GM23338 (cell line): Measurements from ENCODE around the gene IGF2R. TPM values are rescaled to one million over a fixed set of nuclear protein-coding genes. Genes with fewer than 3 reads are reported as not detected.

ENCODE experiments used
- ATAC-seq: fragments of 200-7000 bp; cut with Tn5 transposase; 3 replicates; pipeline ENCODE4 v1.9.1; 2020
- DNase-seq: peaks from one replicate; pipeline ENCODE4 v3.0.0-alpha.2; 2015; ENCODE audit warnings: low spot score
- H2AFZ ChIP-seq: fragments of 200-600 bp; sonication (generic); 2 replicates; pipeline ENCODE4 v1.8.0; 2016; ENCODE audit warnings: antibody characterized with exemption, mild to moderate bottlenecking, moderate library complexity
- H3F3A ChIP-seq: fragments of 200-600 bp; sonication (generic); replicated peaks from 2 replicates; pipeline ENCODE4 v1.8.0; 2017; ENCODE audit warnings: antibody characterized with exemption, mixed run types, low read depth
- H3K27ac ChIP-seq: fragments of 200-600 bp; sonication (generic); 2 replicates; pipeline ENCODE4 v1.6.1; 2016; ENCODE audit warnings: low read depth
- H3K27me3 ChIP-seq: fragments of 200-600 bp; sonication (generic); 2 replicates; pipeline ENCODE4 v1.8.0; 2016; ENCODE audit warnings: mild to moderate bottlenecking, mixed run types, moderate library complexity; ENCODE audit not compliant: insufficient read depth
- H3K36me3 ChIP-seq: fragments of 200-600 bp; sonication (generic); 2 replicates; pipeline ENCODE4 v1.8.0; 2016; ENCODE audit warnings: mild to moderate bottlenecking; ENCODE audit not compliant: insufficient read depth
- H3K4me1 ChIP-seq: fragments of 200-600 bp; sonication (generic); 2 replicates; pipeline ENCODE4 v1.8.0; 2016; ENCODE audit warnings: mild to moderate bottlenecking, moderate library complexity; ENCODE audit not compliant: insufficient read depth
- H3K4me2 ChIP-seq: fragments of 200-600 bp; sonication (generic); 2 replicates; pipeline ENCODE4 v1.7.1; 2017; ENCODE audit warnings: mixed run types
- H3K4me3 ChIP-seq: fragments of 200-600 bp; sonication (generic); 2 replicates; pipeline ENCODE4 v1.6.1; 2016; ENCODE audit warnings: mixed run types
- H3K79me2 ChIP-seq: fragments of 200-600 bp; sonication (generic); replicated peaks from 2 replicates; pipeline ENCODE4 v1.8.0; 2017; ENCODE audit warnings: mild to moderate bottlenecking; ENCODE audit not compliant: insufficient read depth
- H3K9me2 ChIP-seq: fragments of 200-600 bp; sonication (generic); 2 replicates; pipeline ENCODE4 v1.8.0; 2017; ENCODE audit not compliant: insufficient read depth
- H4K20me1 ChIP-seq: fragments of 200-600 bp; sonication (generic); replicated peaks from 2 replicates; pipeline ENCODE4 v1.8.0; 2017; ENCODE audit warnings: mild to moderate bottlenecking; ENCODE audit not compliant: insufficient read depth
- H3K27ac Mint-ChIP-seq: 2 replicates; pipeline ENCODE4 v1.8.0; 2020; ENCODE audit warnings: inconsistent platforms, mild to moderate bottlenecking, moderate library complexity, mixed read lengths
- H3K27me3 Mint-ChIP-seq: 3 replicates; pipeline ENCODE4 v1.8.0; 2022; ENCODE audit warnings: low read depth, mild to moderate bottlenecking, moderate library complexity, mixed read lengths, inconsistent platforms; ENCODE audit not compliant: insufficient read depth, poor library complexity
- H3K36me3 Mint-ChIP-seq: 3 replicates; pipeline ENCODE4 v1.8.0; 2021; ENCODE audit warnings: low read depth, mild to moderate bottlenecking, inconsistent platforms, moderate library complexity, mixed read lengths
- H3K4me1 Mint-ChIP-seq: 3 replicates; pipeline ENCODE4 v1.8.0; 2020; ENCODE audit warnings: mild to moderate bottlenecking, inconsistent platforms, mixed read lengths
- H3K4me3 Mint-ChIP-seq: 3 replicates; pipeline ENCODE4 v1.8.0; 2021; ENCODE audit warnings: moderate library complexity, mild to moderate bottlenecking, inconsistent platforms, mixed read lengths
- H3K9me3 Mint-ChIP-seq: 3 replicates; pipeline ENCODE4 v1.8.0; 2020; ENCODE audit warnings: moderate library complexity, mild to moderate bottlenecking, inconsistent platforms, mixed read lengths
- CREB1 ChIP-seq: fragments of 250-450 bp; sonication (Bioruptor Pico); IDR thresholded peaks from 2 replicates; pipeline ENCODE4 v1.5.0; 2020; ENCODE audit warnings: low read depth, mild to moderate bottlenecking, moderate library complexity
- CTCF ChIP-seq, 2 experiments: fragments of 200-600 bp in 1 of 2; sonication (generic) in 1 of 2; conservative IDR thresholded peaks; 2 replicates each; pipeline versions ENCODE4 v1.5.1 to v1.6.1; 2016 to 2017; ENCODE audit warnings: antibody characterized with exemption in 2 of 2, low read depth in 2 of 2, mild to moderate bottlenecking in 2 of 2, moderate library complexity in 1 of 2
- ETS1 ChIP-seq: IDR thresholded peaks from 2 replicates; pipeline ENCODE4 v1.6.1; 2016; ENCODE audit warnings: antibody characterized with exemption
- EZH2 ChIP-seq: fragments of 200-600 bp; sonication (generic); IDR thresholded peaks from one replicate; pipeline ENCODE4 v1.8.0; 2017; ENCODE audit warnings: antibody characterized with exemption, mild to moderate bottlenecking, low read depth; ENCODE audit not compliant: unreplicated experiment
- EZH2phosphoT487 ChIP-seq: fragments of 200-600 bp; sonication (generic); IDR thresholded peaks from one replicate; pipeline ENCODE4 v1.8.1; 2018; ENCODE audit warnings: antibody characterized with exemption; ENCODE audit not compliant: unreplicated experiment
- NANOG ChIP-seq: IDR thresholded peaks from 2 replicates; pipeline ENCODE4 v1.6.1; 2016; ENCODE audit warnings: antibody characterized with exemption, borderline replicate concordance
- REST ChIP-seq: IDR thresholded peaks from one replicate; pipeline ENCODE4 v1.6.1; 2018; ENCODE audit warnings: antibody characterized with exemption; ENCODE audit not compliant: unreplicated experiment
- STAT1 ChIP-seq: IDR thresholded peaks from one replicate; pipeline ENCODE4 v1.6.1; 2016; ENCODE audit warnings: antibody characterized with exemption; ENCODE audit not compliant: unreplicated experiment
- ZNF114 ChIP-seq: fragments of 250-450 bp; sonication (Bioruptor Pico); IDR thresholded peaks from 2 replicates; pipeline ENCODE4 v1.5.0; 2020; ENCODE audit warnings: mild to moderate bottlenecking, moderate library complexity
- ZNF331 ChIP-seq: fragments of 250-450 bp; sonication (Bioruptor Pico); IDR thresholded peaks from 2 replicates; pipeline ENCODE4 v1.5.0; 2020; ENCODE audit warnings: low read depth, mild to moderate bottlenecking, moderate library complexity
- polyA plus RNA-seq: library from polyadenylated mRNA; unstranded; fragments of >200 nt; fragmentation: Nextera tagmentation; extraction: Ambion mirVana; gene quantifications from 2 replicates; pipeline ENCODE4 v1.2.1, GENCODE V29; 2016
- total RNA-seq: library from RNA; depleted of rRNA; stranded (reverse); fragments of >200 nt; shearing (Covaris generic); gene quantifications from 2 replicates; pipeline ENCODE4 v1.2.3, GENCODE V29; 2014

Gene IGF2R
- total and polyA plus RNA-seq, 2 experiments from 2014 or later = 12.5 to 76.4 TPM

- H2AFZ ChIP-seq = no peak overlapping the region
- Mint-ChIP-seq H3K27me3 (peaks cover 4% of the 10 kb centered on the region), H3K27ac (no peak overlapping the region), H3K9me3 (no peaks in the 10 kb centered on the region), H3K4me3 (peak overlapping the region; percentile 95), H3K36me3 (peaks cover 3% of the 10 kb centered on the region; the same call in 2 of the 3 replicates), H3K4me1 (peaks cover 56% of the 10 kb centered on the region)
- H3K4me3 ChIP-seq = no peak overlapping the region
- H3K9me2 ChIP-seq = no peaks in the 10 kb centered on the region
- DNase-seq = no peak
- H4K20me1 ChIP-seq = peaks cover 44% of the 10 kb centered on the region
- H3K4me2 ChIP-seq = peak overlapping the region; percentile 27; the same call in 1 of the 2 replicates
- no peak for TF ChIP-seq ZNF114 (CRISPR knock-in tag)
- TF ChIP-seq ZNF331 (CRISPR knock-in tag) = no peak
- TF ChIP-seq EZH2 = no peak
- TF ChIP-seq NANOG = no peak
- TF ChIP-seq CTCF (conservative IDR thresholded peaks at IDR 0.05; ENCODE audit: low read depth in 2 of 2) = no peak
- no peak for TF ChIP-seq CREB1 (CRISPR knock-in tag)
- no peak for TF ChIP-seq REST
- TF ChIP-seq STAT1 = no peak
- no peak for TF ChIP-seq ETS1
- no peak for TF ChIP-seq EZH2phosphoT487
- ATAC-seq = no peak
- 0 out of 2 replicates have a peak, but pooled peaks cover 6% of the 10 kb centered on the region for H3K27me3 ChIP-seq
- no peak overlapping the region for H3K27ac ChIP-seq
- peaks cover 70% of the 10 kb centered on the region for H3K79me2 ChIP-seq
- H3F3A ChIP-seq = no peaks in the 10 kb centered on the region
- peaks cover 47% of the 10 kb centered on the region for H3K4me1 ChIP-seq
- no peaks in the 10 kb centered on the region for H3K36me3 ChIP-seq
Measured at GRCh38 chr6:159971341-159972178, 2.7 kb downstream of the IGF2R start.
